MG63 (cell line): Measurements from ENCODE around the gene CARNS1. TPM values are rescaled to one million over a fixed set of nuclear protein-coding genes. Genes with fewer than 3 reads are reported as not detected.
"Not testable (repeated sequence)": the region's sequence is repeated elsewhere in the genome, so short reads cannot be mapped to it uniquely, and the experiment has no call there.

Source experiments
- DNase-seq: peaks from one replicate; pipeline ENCODE4 v3.0.0-alpha.2; 2020
- H3K27me3 ChIP-seq: fragments of 250-450 bp; sonication (Bioruptor Pico); 2 replicates; pipeline ENCODE4 v1.5.1; 2020; ENCODE audit warnings: mild to moderate bottlenecking, moderate library complexity
- H3K36me3 ChIP-seq: fragments of 250-450 bp; sonication (Bioruptor Pico); 2 replicates; pipeline ENCODE4 v1.5.1; 2020; ENCODE audit warnings: mild to moderate bottlenecking, moderate library complexity
- H3K4me3 ChIP-seq: fragments of 250-450 bp; sonication (Bioruptor Pico); 2 replicates; pipeline ENCODE4 v1.5.1; 2020; ENCODE audit warnings: mild to moderate bottlenecking, moderate library complexity
- H3K9me3 ChIP-seq: fragments of 250-450 bp; sonication (Bioruptor Pico); 2 replicates; pipeline ENCODE4 v1.5.1; 2020; ENCODE audit warnings: mild to moderate bottlenecking, moderate library complexity
- total RNA-seq: library from RNA; depleted of rRNA; stranded (reverse); fragments of >200 nt; shearing (Covaris generic); gene quantifications from 2 replicates; pipeline ENCODE4 v1.2.3, GENCODE V29; 2014; ENCODE audit warnings: low replicate concordance

Gene CARNS1
- total RNA-seq, 1 experiment from 2014 or later, result not detected

- no peaks in the 10 kb centered on the region for H3K36me3 ChIP-seq
- DNase-seq, result no peak
Observed at GRCh38 chr11:67457453-67457852, 42.0 kb downstream of the CARNS1 start.

GRCh38 chr11:67458266-67458665 is 42.8 kb downstream of the CARNS1 start:
- Histone ChIP-seq H3K9me3 (no peaks in the 10 kb centered on the region), H3K4me3 (no peak overlapping the region), H3K27me3 (no peaks in the 10 kb centered on the region), H3K36me3 (no peaks in the 10 kb centered on the region)
- DNase-seq, result no peak

More at GRCh38 chr11:67457453-67457852, 42.0 kb downstream of the CARNS1 start:
- Histone ChIP-seq H3K4me3 (no peak overlapping the region), H3K27me3 (no peaks in the 10 kb centered on the region), H3K9me3 (no peaks in the 10 kb centered on the region)

- no peak for DNase-seq
- no peaks in the 10 kb centered on the region for H3K36me3 ChIP-seq
- H3K4me3 ChIP-seq, result no peak overlapping the region
- no peaks in the 10 kb centered on the region for H3K27me3 ChIP-seq
- H3K9me3 ChIP-seq, result no peaks in the 10 kb centered on the region
Observed at GRCh38 chr11:67463186-67463585, 47.7 kb downstream of the CARNS1 start.

GRCh38 chr11:67463680-67464410 is 48.4 kb downstream of the CARNS1 start:
- Histone ChIP-seq H3K4me3 (no peak overlapping the region), H3K27me3 (no peaks in the 10 kb centered on the region), H3K9me3 (no peaks in the 10 kb centered on the region), H3K36me3 (no peaks in the 10 kb centered on the region)
- no peak for DNase-seq

GRCh38 chr11:67464411-67465188 is 49.1 kb downstream of the CARNS1 start:
- DNase-seq, result no peak
- H3K9me3 ChIP-seq, result no peaks in the 10 kb centered on the region
- no peaks in the 10 kb centered on the region for H3K36me3 ChIP-seq
- H3K4me3 ChIP-seq, result no peak overlapping the region
- no peaks in the 10 kb centered on the region for H3K27me3 ChIP-seq

GRCh38 chr11:67465189-67465510 is 49.7 kb downstream of the CARNS1 start:
- Histone ChIP-seq H3K36me3 (no peaks in the 10 kb centered on the region), H3K9me3 (no peaks in the 10 kb centered on the region), H3K27me3 (no peaks in the 10 kb centered on the region), H3K4me3 (no peak overlapping the region)
- DNase-seq, result no peak

- H3K4me3 ChIP-seq, H3K27me3 ChIP-seq, H3K9me3 ChIP-seq, H3K36me3 ChIP-seq: not testable (repeated sequence)
- peak; percentile 40 for DNase-seq
Observed at GRCh38 chr11:67465530-67465929, 50.1 kb downstream of the CARNS1 start.

- Histone ChIP-seq H3K36me3 (no peaks in the 10 kb centered on the region), H3K27me3 (no peaks in the 10 kb centered on the region), H3K4me3 (no peak overlapping the region), H3K9me3 (no peaks in the 10 kb centered on the region)
- no peak for DNase-seq
Observed at GRCh38 chr11:67466367-67466766, 50.9 kb downstream of the CARNS1 start.

- DNase-seq, result no peak
- H3K27me3 ChIP-seq, result no peaks in the 10 kb centered on the region
- no peaks in the 10 kb centered on the region for H3K36me3 ChIP-seq
- H3K4me3 ChIP-seq, result no peak overlapping the region
- H3K9me3 ChIP-seq, result no peaks in the 10 kb centered on the region
Observed at GRCh38 chr11:67466962-67467771, 51.7 kb downstream of the CARNS1 start.

- Histone ChIP-seq H3K27me3 (no peaks in the 10 kb centered on the region), H3K9me3 (no peaks in the 10 kb centered on the region)
- peak; percentile 36 for DNase-seq
Observed at GRCh38 chr11:67468056-67468455, 52.6 kb downstream of the CARNS1 start.

GRCh38 chr11:67468456-67468758 is 52.9 kb downstream of the CARNS1 start:
- H3K4me3 ChIP-seq, result peak overlapping the region; percentile 73
- no peaks in the 10 kb centered on the region for H3K36me3 ChIP-seq
- no peak for DNase-seq
- H3K9me3 ChIP-seq, result no peaks in the 10 kb centered on the region
- H3K27me3 ChIP-seq, result no peaks in the 10 kb centered on the region

More at GRCh38 chr11:67468056-67468455, 52.6 kb downstream of the CARNS1 start:
- Histone ChIP-seq H3K36me3 (no peaks in the 10 kb centered on the region), H3K4me3 (peak overlapping the region; percentile 73)

- Histone ChIP-seq H3K4me3 (peak within 1 kb of the TSS; percentile 73), H3K27me3 (no peaks in the 10 kb centered on the region), H3K36me3 (no peaks in the 10 kb centered on the region), H3K9me3 (no peaks in the 10 kb centered on the region)
- peak; percentile 88 for DNase-seq
Observed at GRCh38 chr11:67468759-67469507, 53.5 kb downstream of the CARNS1 start, which contains the start of gene TMEM134. TMEM134 (minus strand) TSS chr11:67469251; CDS start chr11:67469192, 59 bp downstream.

- Histone ChIP-seq H3K27me3 (no peaks in the 10 kb centered on the region), H3K4me3 (peak overlapping the region; percentile 73), H3K9me3 (no peaks in the 10 kb centered on the region), H3K36me3 (no peaks in the 10 kb centered on the region)
- DNase-seq, result no peak
Observed at GRCh38 chr11:67469508-67469811, 54.0 kb downstream of the CARNS1 start.

- Histone ChIP-seq H3K4me3 (no peak overlapping the region), H3K9me3 (no peaks in the 10 kb centered on the region), H3K27me3 (no peaks in the 10 kb centered on the region), H3K36me3 (no peaks in the 10 kb centered on the region)
- no peak for DNase-seq
Observed at GRCh38 chr11:67470337-67471002, 55.0 kb downstream of the CARNS1 start.

GRCh38 chr11:67472882-67473281 is 57.4 kb downstream of the CARNS1 start:
- no peaks in the 10 kb centered on the region for H3K9me3 ChIP-seq
- no peak for DNase-seq
- H3K4me3 ChIP-seq, result no peak overlapping the region
- no peaks in the 10 kb centered on the region for H3K36me3 ChIP-seq
- H3K27me3 ChIP-seq, result no peaks in the 10 kb centered on the region
